GM10847 (cell line): ENCODE measurements around the gene KNCN.

Experiments used
- POLR2A ChIP-seq: IDR thresholded peaks from 2 replicates; pipeline ENCODE4 v1.6.1; 2011; ENCODE audit not compliant: insufficient read length; ENCODE audit errors: extremely low read depth

The KNCN gene

DNA sequence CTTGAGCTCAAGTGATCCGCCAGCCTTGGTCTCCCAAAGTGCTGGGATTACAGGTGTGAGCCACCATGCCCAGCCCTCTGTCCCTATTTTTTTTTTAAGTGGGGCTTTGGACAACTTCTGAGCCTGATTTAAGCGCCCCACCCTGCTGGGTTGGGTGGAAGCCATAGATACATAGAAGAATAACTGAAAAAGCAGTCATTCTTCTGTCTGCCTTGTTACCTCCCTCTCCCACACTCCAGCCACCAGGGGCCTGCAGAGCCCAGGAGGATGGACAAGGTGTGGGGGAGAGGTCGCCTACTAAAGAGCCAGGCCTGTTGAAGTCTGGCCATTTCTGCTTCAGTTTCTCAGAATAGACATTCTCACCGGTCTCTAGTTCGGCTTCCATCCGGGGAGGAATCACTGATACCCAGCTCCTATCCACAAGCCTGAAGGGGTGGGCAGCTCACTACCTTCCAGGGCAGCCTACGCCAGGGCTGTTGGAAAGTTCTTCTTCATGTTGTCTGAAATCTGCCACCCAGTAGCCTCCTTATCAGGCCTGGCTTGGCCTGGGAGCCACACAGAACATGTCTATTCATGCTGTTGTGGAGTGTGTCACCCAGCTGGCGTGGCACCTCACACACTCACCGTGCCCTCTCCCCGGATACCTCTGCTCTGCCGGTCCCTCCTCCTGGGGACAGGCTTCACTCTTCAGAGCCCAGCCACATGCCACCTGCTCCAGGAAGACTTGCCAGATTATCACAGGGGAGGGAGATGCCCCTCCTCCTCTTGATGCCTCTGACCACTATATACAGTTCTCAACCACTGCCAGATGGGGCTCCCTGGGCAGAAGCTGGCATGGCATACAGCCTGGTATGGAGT lies 27.7 kb downstream of the KNCN start:
- no peak for TF ChIP-seq POLR2A

DNA sequence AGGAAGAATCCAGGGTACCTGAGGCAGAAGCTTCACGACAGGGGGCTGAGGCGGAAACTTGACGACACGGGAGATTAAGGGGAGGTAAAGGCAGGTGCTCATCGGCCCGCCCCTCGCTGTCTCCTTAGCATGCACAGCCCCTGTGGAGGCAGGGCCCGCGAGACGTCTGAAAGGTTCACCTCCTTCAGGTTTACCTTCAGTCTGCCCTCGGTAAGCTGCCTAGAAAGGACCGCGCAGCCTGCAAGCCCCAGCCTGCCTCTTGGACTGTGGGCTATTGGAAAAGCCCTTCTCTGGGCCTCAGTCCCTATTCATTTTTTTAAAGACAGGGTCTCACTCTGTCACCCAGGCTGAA lies 28.5 kb downstream of the KNCN start:
- no peak for TF ChIP-seq POLR2A

DNA sequence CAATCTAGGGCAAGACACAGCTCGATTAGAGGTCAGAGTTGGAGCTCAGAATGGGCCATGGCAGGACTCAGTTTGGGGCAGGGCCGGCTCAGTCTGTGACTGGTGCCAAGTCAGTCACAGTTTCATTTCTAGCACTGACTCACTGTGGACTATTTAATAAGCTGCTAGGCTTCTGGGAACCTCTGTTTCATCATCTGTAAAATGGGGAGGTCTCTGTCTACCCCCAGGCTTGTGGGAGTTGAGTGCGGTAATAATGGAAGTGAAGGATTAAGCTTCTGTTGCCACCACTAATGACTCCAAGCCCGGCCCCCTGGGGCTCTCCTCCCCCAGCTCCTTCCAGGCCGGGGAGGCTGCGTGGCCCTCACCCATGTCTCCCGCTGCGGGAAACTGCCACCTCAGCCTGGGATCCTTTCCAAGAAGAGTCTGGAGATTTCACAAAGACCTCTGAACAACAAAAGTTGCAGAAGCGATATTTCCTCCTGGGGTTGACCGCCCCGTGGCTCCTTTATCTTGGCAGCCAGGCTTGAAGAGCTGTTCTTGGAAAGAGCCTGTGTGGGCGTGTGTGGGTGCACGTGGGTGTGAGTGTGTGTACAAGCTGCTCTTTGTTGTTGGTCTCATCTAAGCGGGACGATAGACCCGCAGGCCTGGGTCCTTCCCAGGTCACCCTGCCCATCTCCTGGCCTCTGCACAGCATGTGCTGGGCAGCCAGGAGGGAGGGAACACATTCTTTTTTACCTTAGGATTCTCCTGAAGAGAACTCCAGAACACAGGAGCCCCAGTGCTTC lies 29.1 kb downstream of the KNCN start:
- no peak for TF ChIP-seq POLR2A

DNA sequence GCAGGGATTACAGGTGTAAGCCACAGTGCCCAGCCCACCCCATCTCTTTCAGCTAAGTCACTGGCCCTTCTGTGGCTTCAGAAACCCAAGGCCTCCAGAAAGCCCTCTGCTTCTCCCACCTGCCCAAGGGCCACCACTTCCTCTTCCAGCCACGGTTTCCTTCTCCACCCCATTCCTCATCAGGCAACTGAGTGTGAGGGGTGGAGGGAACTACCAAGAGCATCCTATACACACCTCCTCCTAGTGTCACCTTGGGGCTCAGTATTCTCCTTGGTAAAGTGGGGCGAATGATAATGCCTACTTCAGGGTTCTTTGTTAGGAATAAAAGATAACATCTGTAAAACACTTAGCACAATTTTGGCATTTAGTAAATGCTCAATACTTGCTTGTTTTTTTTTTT lies 30.0 kb downstream of the KNCN start:
- no peak for TF ChIP-seq POLR2A

DNA sequence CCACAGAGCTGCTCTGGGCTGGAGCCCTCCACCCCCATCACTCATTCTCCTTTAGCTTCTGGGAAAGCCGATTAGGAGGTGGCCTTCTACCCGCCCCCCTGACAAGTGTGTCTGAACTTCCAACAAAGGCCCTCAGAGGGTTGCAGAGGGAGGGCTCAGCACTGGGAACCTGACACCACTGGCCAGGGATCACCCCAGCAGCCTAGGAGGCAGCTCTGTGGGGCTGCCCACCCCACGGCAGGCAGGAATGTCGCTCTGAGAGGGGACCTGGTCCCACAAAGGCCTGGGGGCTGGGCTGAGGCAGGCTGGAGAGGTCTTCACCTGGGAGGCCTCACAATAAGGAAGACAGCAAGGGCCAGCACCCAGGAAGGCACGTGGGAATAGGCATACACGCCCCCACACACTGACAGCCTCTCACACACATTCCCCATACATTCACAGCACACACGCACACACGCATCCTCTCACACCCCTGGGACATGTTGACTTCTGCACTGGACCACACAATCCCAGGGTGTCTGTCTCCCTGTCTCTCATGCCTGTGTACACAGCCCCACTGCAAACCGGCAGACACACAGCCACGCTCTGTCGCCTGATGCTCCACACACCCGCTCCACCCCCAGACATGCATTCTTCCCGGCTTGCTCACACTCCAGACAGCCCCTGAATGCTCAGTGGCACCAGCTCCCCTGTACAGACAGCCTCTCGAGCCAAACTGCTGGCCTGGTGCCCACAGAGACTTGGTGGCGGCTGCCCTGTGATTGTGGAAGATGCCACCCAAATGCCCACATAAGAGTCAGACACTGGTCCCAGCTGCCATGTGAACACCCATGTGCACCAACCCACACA lies 31.2 kb downstream of the KNCN start:
- TF ChIP-seq POLR2A, result no peak

DNA sequence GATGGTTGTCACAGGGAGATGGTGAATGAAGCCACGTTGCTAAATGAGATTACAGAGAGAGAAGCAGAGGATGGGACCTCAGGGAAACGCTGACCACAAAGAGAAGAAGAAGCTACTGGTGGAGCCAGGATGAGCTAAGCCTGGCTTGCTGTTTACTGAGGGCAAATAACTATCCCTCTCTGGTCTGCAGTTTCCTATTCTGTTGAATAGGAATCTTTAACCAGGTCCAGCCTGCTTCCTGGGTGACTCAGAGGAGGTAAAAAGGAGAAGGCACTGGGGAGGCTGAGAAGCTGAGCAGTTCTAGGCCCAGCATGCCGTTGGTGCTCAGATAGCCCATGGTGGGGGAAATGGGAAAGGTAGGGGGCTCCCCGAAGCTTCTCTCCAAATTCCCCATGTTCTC lies 32.2 kb downstream of the KNCN start:
- TF ChIP-seq POLR2A, result no peak

DNA sequence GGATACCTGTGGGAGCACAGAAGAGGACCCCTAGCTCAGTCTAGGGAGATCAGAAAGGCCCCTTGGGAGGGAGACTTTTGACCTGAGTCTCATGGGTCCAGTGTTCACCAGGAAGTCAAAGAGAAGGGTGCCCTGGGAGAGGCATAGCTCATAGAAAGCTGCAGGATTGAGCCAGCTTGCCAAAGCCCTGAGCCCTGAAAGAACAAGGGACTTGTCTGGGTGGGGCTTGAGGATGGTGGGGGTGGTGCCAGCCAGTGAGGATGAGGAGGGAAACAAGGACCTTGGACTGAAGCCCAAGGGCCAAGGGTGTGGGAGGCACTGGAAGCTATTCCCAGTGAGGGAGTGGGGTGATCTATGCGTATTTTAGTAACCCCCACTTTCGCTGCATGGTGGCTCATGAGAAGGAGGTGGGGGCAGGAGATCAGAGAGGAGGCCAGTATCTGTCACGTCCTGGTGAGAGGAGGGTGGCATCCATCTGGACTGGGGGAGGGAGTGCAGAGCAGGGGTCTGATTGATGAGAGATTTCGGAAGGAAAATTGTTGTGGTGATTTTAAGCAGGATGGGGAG lies 33.4 kb downstream of the KNCN start:
- TF ChIP-seq POLR2A, result no peak

DNA sequence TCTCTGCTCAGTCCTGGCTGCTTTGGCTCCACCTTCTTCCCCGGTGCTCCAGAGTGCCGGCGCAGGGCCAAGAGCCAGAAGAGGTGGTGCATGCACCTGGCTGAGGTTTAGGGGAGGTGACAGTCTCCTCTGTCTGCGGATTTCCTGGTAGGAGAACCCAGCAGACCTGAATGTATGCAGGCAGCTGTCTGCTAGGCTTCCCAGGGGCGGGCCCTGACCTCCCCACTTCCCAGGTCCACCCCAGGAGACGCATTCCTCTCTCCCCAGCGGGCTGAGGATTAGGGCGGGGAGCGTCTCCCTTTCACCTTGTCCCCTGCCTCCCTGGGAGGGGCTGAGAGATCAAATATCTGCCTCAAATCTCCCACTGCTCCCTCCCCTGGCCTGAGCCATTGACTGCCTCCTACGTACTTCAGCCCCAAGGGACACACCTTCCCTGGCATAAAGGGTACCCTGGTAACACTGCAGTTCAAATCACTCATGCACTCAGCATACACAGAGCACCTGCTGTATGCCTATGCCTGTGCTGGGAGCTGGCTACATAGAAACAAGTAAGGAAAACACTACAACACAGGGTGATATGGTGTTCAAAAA lies 34.3 kb downstream of the KNCN start:
- TF ChIP-seq POLR2A, result no peak

DNA sequence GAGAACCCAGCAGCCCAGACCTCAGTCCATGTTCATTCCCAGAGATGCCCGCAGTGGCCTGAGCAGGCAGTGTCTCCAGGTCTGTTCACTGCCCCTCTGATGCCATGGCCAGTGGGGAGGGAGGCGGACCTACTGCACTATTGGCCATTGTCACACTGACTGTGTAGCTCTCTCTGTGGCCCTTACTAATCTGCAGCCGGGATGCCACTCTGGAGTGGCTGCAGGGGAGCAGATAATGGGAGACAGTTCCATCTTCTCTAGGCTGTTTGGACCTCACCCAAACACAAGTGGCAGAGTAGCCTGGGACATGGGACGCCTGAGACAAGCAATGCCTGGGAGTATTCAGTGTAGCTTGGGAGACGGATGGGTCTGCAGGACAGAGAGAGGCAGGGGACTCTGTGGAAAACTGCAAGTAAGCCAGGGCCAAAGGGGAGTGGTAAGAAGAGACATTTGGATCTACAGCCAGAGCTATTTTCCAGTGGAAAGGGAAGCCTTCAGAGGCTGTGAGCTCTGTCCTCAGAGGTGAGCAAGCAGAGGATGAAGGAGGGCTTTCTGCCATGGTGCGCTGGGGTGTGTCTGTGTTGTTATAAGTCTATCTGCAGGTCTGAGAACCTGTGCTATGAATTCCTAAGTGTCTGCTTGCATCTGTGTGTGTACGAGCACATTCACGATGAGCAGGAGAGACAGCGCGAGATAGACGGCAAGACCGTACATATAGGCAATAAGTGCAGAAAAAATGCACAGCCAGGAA lies 35.1 kb downstream of the KNCN start:
- TF ChIP-seq POLR2A, result no peak

DNA sequence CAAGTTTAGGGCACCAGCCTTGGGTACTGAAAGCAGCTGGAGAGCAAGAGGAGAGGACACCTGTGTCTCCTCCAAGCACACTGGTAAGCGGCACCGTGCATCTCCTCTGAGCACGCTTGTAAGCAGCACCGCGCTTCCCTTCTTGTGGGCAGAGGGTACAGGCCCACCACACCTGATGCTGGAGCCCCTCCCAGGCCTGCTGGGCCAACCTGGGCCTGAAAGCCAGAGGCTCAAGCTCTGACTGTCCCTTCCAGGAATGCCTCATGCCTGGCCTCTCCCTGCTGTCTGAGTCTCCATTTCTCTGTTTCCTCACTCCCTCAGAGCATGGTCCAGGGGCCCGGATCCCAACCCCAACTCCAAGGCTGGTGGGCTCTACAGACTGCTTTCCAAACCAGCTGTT lies 35.9 kb downstream of the KNCN start:
- no peak for TF ChIP-seq POLR2A

DNA sequence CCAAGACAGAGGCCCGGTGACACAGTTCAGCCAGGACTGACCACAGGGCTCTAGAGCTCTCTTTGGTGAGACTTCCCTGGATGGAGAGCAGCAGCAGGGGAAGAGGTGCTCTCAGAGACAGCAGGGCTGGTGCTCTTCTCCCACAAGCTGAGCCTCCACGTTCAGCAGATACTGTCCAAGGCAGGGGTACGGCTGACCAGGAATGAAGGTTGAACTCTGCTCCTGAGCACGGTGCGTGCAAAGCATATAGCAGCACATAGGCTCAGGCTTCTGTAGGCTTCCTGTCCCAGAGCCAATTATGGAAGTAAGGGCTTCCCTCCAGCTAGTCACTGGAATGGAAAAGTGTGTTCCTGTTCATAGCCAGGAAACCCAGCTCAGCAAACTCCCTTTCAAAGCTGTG lies 37.9 kb downstream of the KNCN start:
- TF ChIP-seq POLR2A, result no peak

DNA sequence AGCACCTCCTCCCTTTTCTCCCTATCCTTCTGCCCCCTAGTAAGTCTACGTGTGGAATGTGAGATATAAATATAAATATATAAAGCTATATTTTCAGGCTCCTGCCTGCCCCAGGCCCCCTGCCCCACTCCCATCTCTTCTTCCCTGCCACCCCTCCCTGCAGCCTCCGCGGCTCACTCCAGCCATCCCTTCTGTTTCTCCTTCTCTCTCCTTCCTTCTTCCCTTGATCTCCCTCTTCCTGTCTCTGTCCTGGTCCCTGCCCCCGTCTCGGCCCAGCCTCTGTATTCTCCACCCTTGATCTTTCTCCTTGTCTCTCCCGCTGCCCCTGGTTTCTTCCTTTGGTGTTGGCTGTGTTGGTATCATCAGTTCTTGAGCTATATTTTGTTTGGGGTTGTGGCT lies 38.7 kb downstream of the KNCN start:
- TF ChIP-seq POLR2A, result no peak

DNA sequence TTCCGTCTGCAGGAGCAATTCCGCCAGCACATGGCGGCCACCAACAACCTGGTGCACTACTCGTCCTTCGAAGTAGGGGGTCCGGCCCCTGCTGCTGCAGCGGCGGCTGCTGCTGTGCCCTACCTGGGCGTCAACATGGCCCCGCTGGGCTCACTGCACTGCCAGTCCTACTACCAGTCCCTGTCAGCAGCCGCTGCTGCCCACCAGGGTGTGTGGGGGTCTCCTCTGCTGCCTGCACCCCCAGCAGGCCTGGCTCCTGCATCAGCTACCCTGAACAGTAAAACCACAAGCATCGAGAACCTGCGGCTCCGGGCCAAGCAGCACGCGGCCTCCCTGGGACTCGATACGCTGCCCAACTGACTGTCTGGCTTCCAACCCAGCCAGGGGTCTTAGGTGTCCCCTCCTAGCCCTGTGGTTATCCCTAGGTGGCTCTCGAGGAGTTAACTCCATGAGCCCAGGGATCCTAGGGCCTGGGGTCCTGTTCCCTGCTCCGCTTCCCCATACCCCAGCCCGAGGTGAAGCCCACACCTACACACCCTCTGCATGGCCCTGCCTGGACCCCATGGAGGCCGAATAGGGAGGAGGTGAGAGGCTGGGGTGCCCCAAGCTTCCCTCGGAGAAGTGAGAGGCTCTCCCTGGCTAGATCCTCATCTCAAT lies 39.2 kb downstream of the KNCN start:
- no peak for TF ChIP-seq POLR2A

DNA sequence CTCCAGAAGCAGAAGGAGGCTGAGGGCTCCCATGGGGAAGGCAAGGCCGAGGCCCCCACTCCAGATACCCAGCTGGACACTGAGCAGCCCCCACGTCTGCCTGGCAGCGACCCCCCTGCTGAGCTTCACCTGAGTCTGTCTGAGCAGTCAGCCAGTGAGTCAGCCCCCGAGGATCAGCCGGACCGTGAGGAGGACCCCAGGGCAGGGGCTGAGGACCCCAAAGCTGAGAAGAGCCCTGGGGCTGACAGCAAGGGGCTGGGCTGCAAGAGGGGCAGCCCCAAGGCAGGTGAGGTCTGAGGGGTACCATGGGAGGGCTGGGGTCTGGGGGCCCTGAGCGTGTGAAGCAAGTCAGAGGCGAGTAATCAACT lies 40.5 kb downstream of the KNCN start:
- no peak for TF ChIP-seq POLR2A
